T-cell (primary cell): ENCODE measurements around the gene COX6A1. TPM values are rescaled to one million over a fixed set of nuclear protein-coding genes. Genes with fewer than 3 reads are reported as not detected.

Experiments
- total RNA-seq, 35 experiments: library from RNA in 6 of 35; stranded (reverse) in 6 of 35; fragments of 120-200 nt in 1 of 35; gene quantifications; one replicate each; pipeline versions ENCODE4 v1.2.1 to v1.2.4 and lab custom pipeline; 2013 to 2026

The COX6A1 gene
- total RNA-seq, 5 donors from 2014 or later (not counting 1 experiment from before 2014, with no cell fraction given), result 128 to 171 (median 163) TPM

Other genes with a start within 250 kb of the COX6A1 start
- 100 to 1,000 TPM; 139 to 171 (median 161) TPM for gene GCN1, start 243.4 kb upstream of the COX6A1 start, total RNA-seq
- 1,000 to 10,000 TPM; 1,782 to 2,711 (median 2,416) TPM for gene RPLP0, start 237.0 kb upstream of the COX6A1 start, total RNA-seq
- gene PXN, start 172.4 kb upstream of the COX6A1 start, total RNA-seq, result 100 to 1,000 TPM; 128 to 202 (median 137) TPM
- gene RNU4-2, start 146.2 kb upstream of the COX6A1 start, total RNA-seq, result over 10,000 TPM; 10,465 to 16,097 (median 12,527) TPM
- 1,000 to 10,000 TPM; 1,482 to 2,823 (median 1,909) TPM for gene RNU4-1, start 144.9 kb upstream of the COX6A1 start, total RNA-seq
- 1 to 10 TPM in 4 of 5 donors, under 1 TPM in 1; 0.73 to 5.7 (median 4.1) TPM for gene SIRT4, start 135.8 kb upstream of the COX6A1 start, total RNA-seq
- gene PLA2G1B, start 110.3 kb upstream of the COX6A1 start, total RNA-seq, result 1 to 10 TPM in 3 of 5 donors, not detected in 2; 1.6 to 2.9 (median 1.8) TPM
- under 1 TPM in 1 of 5 donors, not detected in 4; 0.15 TPM for gene MSI1, start 68.9 kb upstream of the COX6A1 start, total RNA-seq
- gene TRIAP1, start 8.3 kb downstream of the COX6A1 start, total RNA-seq, result 10 to 100 TPM; 15.9 to 24.0 (median 21.5) TPM
- 10 to 100 TPM; 15.9 to 47.2 (median 30.3) TPM for gene GATC, start 8.3 kb downstream of the COX6A1 start, total RNA-seq
- gene SRSF9, start 31.6 kb downstream of the COX6A1 start, total RNA-seq, result 100 to 1,000 TPM; 134 to 149 (median 135) TPM
- 10 to 100 TPM; 47.2 to 90.1 (median 75.5) TPM for gene DYNLL1, start 58.0 kb downstream of the COX6A1 start, total RNA-seq
- 10 to 100 TPM; 11.3 to 23.4 (median 21.5) TPM for gene COQ5, start 91.0 kb downstream of the COX6A1 start, total RNA-seq
- gene RNF10, start 96.2 kb downstream of the COX6A1 start, total RNA-seq, result 100 to 1,000 TPM; 204 to 348 (median 222) TPM
- 10 to 100 TPM; 40.6 to 69.0 (median 63.1) TPM for gene POP5, start 143.3 kb downstream of the COX6A1 start, total RNA-seq
- gene CABP1, start 202.5 kb downstream of the COX6A1 start, total RNA-seq, result not detected
- 10 to 100 TPM; 26.3 to 61.3 (median 55.3) TPM for gene MLEC, start 249.0 kb downstream of the COX6A1 start, total RNA-seq